Astrocyte (in vitro differentiated cells and primary cell): ENCODE results near the gene IFT43.

Experiments used
- CTCF ChIP-seq: IDR thresholded peaks from 2 replicates; pipeline ENCODE4 v1.5.1; 2011; ENCODE audit warnings: low read depth, mild to moderate bottlenecking, inconsistent platforms, low read length, moderate library complexity; ENCODE audit not compliant: insufficient read depth
- EZH2 ChIP-seq: IDR thresholded peaks from 2 replicates; pipeline ENCODE4 v1.6.1; 2012; ENCODE audit warnings: mild to moderate bottlenecking, low read length, inconsistent platforms; ENCODE audit not compliant: insufficient read depth

GRCh38 chr14:76117789-76118484 is 132.4 kb downstream of the IFT43 start:
- TF ChIP-seq CTCF (no peak), EZH2 (no peak)
